SK-N-SH (cell line): Measurements from ENCODE around the gene RHBDL1. TPM values are rescaled to one million over a fixed set of nuclear protein-coding genes. Genes with fewer than 3 reads are reported as not detected.

Source experiments
- CTCF ChIA-PET: fragments of 300-600, 350-600 bp; formaldehyde crosslinking; extraction: SDS; loops from one replicate; lab custom pipeline; 2021; lab: Yijun Ruan, JAX
- POLR2A ChIA-PET: fragments of 350-600 bp; sonication (Branson Sonifier 250); formaldehyde crosslinking; extraction: SDS; loops from one replicate; lab custom pipeline; 2020; ENCODE audit warnings: antibody characterized with exemption, inconsistent platforms; lab: Yijun Ruan, JAX
- DNase-seq: peaks from one replicate; pipeline ENCODE4 v3.0.0; 2012
- H2AFZ ChIP-seq: fragments of 200-600 bp; sonication (generic); 2 replicates; pipeline ENCODE4 v1.8.1; 2016; ENCODE audit warnings: antibody characterized with exemption, mild to moderate bottlenecking, low read depth
- H3F3A ChIP-seq: fragments of 200-600 bp; sonication (generic); replicated peaks from 2 replicates; pipeline ENCODE3; 2016; ENCODE audit warnings: antibody characterized with exemption, mild to moderate bottlenecking; ENCODE audit not compliant: insufficient read depth
- H3K27ac ChIP-seq, 2 experiments: fragments of 200-500 bp in 1 of 2; fragments of 200-600 bp in 1 of 2; sonication (Bioruptor generic) in 1 of 2; sonication (generic), shearing (Covaris generic) in 1 of 2; 2 replicates each; pipeline versions ENCODE4 v1.5.1 to v1.6.1; 2014 to 2016; ENCODE audit warnings: low read depth in 2 of 2, inconsistent platforms in 1 of 2, low read length in 1 of 2, mild to moderate bottlenecking in 1 of 2, mixed read lengths in 1 of 2
- H3K27me3 ChIP-seq: fragments of 200-600 bp; sonication (generic), shearing (Covaris generic); 2 replicates; pipeline ENCODE4 v1.6.1; 2016; ENCODE audit warnings: mixed run types; ENCODE audit not compliant: insufficient read depth
- H3K36me3 ChIP-seq, 2 experiments: fragments of 200-500 bp in 1 of 2; fragments of 200-600 bp in 1 of 2; sonication (Bioruptor generic) in 1 of 2; sonication (generic) in 1 of 2; replicated peaks in 1 of 2; 2 replicates each; pipeline versions ENCODE3 to v1.5.1; 2014 to 2016; ENCODE audit warnings: low read length in 1 of 2, mild to moderate bottlenecking in 1 of 2; ENCODE audit not compliant: insufficient read depth in 2 of 2, control insufficient read depth in 1 of 2
- H3K4me1 ChIP-seq, 2 experiments: fragments of 200-500 bp in 1 of 2; fragments of 200-600 bp in 1 of 2; sonication (Bioruptor generic) in 1 of 2; sonication (generic), shearing (Covaris generic) in 1 of 2; 2 replicates each; pipeline versions ENCODE4 v1.5.1 to v1.6.1; 2014 to 2016; ENCODE audit warnings: low read depth in 1 of 2, low read length in 1 of 2, mixed run types in 1 of 2; ENCODE audit not compliant: insufficient read depth in 2 of 2, control insufficient read depth in 1 of 2
- H3K4me2 ChIP-seq: fragments of 200-600 bp; sonication (generic), shearing (Covaris generic); 2 replicates; pipeline ENCODE4 v1.6.1; 2017; ENCODE audit warnings: mixed run types
- H3K4me3 ChIP-seq, 2 experiments: fragments of 200-500 bp in 1 of 2; fragments of 200-600 bp in 1 of 2; sonication (Bioruptor generic) in 1 of 2; sonication (generic), shearing (Covaris generic) in 1 of 2; 2 replicates each; pipeline versions ENCODE4 v1.5.1 to v1.8.1; 2014 to 2016; ENCODE audit warnings: low read depth in 2 of 2, inconsistent platforms in 1 of 2, low read length in 1 of 2, mild to moderate bottlenecking in 1 of 2, mixed read lengths in 1 of 2, moderate library complexity in 1 of 2
- H3K79me2 ChIP-seq: fragments of 200-600 bp; sonication (generic); 2 replicates; pipeline ENCODE4 v1.8.1; 2017; ENCODE audit warnings: mild to moderate bottlenecking; ENCODE audit not compliant: insufficient read depth
- H3K9ac ChIP-seq: fragments of 200-600 bp; sonication (generic); 2 replicates; pipeline ENCODE4 v1.6.1; 2017; ENCODE audit warnings: mixed run types
- H3K9me2 ChIP-seq: fragments of 200-600 bp; sonication (generic); 2 replicates; pipeline ENCODE4 v1.6.1; 2017; ENCODE audit warnings: mixed run types
- H3K9me3 ChIP-seq: fragments of 200-600 bp; sonication (generic); 2 replicates; pipeline ENCODE4 v1.6.1; 2017; ENCODE audit warnings: mixed run types, mild to moderate bottlenecking, moderate library complexity
- H4K20me1 ChIP-seq: fragments of 200-600 bp; sonication (generic); 2 replicates; pipeline ENCODE4 v1.6.1; 2017; ENCODE audit warnings: mild to moderate bottlenecking, mixed run types; ENCODE audit not compliant: insufficient read depth
- CHD2 ChIP-seq: fragments of 150-350 bp; IDR thresholded peaks from 2 replicates; pipeline ENCODE4 v1.6.1; 2018; ENCODE audit warnings: low read length; ENCODE audit not compliant: partially characterized antibody
- ELF1 ChIP-seq: IDR thresholded peaks from 2 replicates; pipeline ENCODE4 v1.4.0; 2012
- FOSL2 ChIP-seq: IDR thresholded peaks from 2 replicates; pipeline ENCODE4 v1.4.0; 2012; ENCODE audit warnings: low read depth, mild to moderate bottlenecking, moderate library complexity, borderline replicate concordance
- FOXJ3 ChIP-seq: sonication (generic); formaldehyde crosslinking; IDR thresholded peaks from 2 replicates; pipeline ENCODE4 v1.5.1; 2020; ENCODE audit warnings: mild to moderate bottlenecking, missing genetic modification reagents
- GABPA ChIP-seq: IDR thresholded peaks from 2 replicates; pipeline ENCODE4 v1.4.0; 2012; ENCODE audit warnings: low read depth, mild to moderate bottlenecking
- IRF3 ChIP-seq: fragments of 150-350 bp; IDR thresholded peaks from 2 replicates; pipeline ENCODE4 v1.6.1; 2016; ENCODE audit warnings: mild to moderate bottlenecking, low read depth, low read length
- MEF2A ChIP-seq: IDR thresholded peaks from 2 replicates; pipeline ENCODE4 v1.4.0; 2012; ENCODE audit warnings: low read depth, borderline replicate concordance
- RAD21 ChIP-seq: IDR thresholded peaks from 2 replicates; pipeline ENCODE4 v1.6.1; 2012; ENCODE audit warnings: mild to moderate bottlenecking, low read length
- RCOR1 ChIP-seq: fragments of 150-350 bp; IDR thresholded peaks from 2 replicates; pipeline ENCODE4 v1.6.1; 2017; ENCODE audit warnings: antibody characterized with exemption, low read length
- RFX5 ChIP-seq: IDR thresholded peaks from 2 replicates; pipeline ENCODE4 v1.6.1; 2012; ENCODE audit warnings: mild to moderate bottlenecking, improper control_type of control experiment, low read length
- TEAD4 ChIP-seq: IDR thresholded peaks from 2 replicates; pipeline ENCODE4 v1.4.0; 2012; ENCODE audit warnings: mild to moderate bottlenecking, borderline replicate concordance; ENCODE audit not compliant: insufficient read depth
- ZBTB33 ChIP-seq: IDR thresholded peaks from 2 replicates; pipeline ENCODE4 v1.4.0; 2012; ENCODE audit warnings: low read depth, borderline replicate concordance
- WGBS: methylation state at CpG from one replicate; pipeline ENCODE4 v1.1.6; 2017; ENCODE audit warnings: low lambda C conversion rate; 5-methylcytosine and 5-hydroxymethylcytosine counted together
- polyA plus RNA-seq, 3 experiments: library from polyadenylated mRNA; depleted of rRNA; stranded (reverse); fragments of >200 nt; gene quantifications; 2 replicates each; pipeline ENCODE4 v1.2.3, GENCODE V29; 2012
- TF ChIP-seq, protein P1 (sequence below): fragments of 150-350 bp; IDR thresholded peaks from 2 replicates; pipeline ENCODE4 v1.6.1; 2017; ENCODE audit warnings: antibody characterized with exemption, low read length, low read depth, borderline replicate concordance
- TF ChIP-seq, protein P2 (sequence below): IDR thresholded peaks from 2 replicates; pipeline ENCODE4 v1.6.1; 2012; ENCODE audit warnings: mild to moderate bottlenecking, low read depth, low read length, moderate library complexity

Gene RHBDL1
- polyA plus RNA-seq, 1 of the 3 experiments (the other 2 are of a cell fraction), result 4.1 TPM

GRCh38 chr16:704047-704446, 28.6 kb downstream of the RHBDL1 start:
- CTCF ChIA-PET, result interaction anchor here (0.5 to 22.4 kb wide), 9 partner anchors 9 to 77 kb away, joined by 3 to 358 read pairs (median 4); partner anchors contain the start of genes ANTKMT, CCDC78, CIAO3 and HAGHL

More at GRCh38 chr16:704047-704446, 28.6 kb downstream of the RHBDL1 start:
- Histone ChIP-seq H3F3A (peaks cover 5% of the 10 kb centered on the region), H4K20me1 (peaks cover 56% of the 10 kb centered on the region), H3K4me3 (peak overlapping the region; percentile 78 to 82; a peak in 3 of 4 replicates), H3K27me3 (no peaks in the 10 kb centered on the region), H3K4me1 (peaks cover 4 to 20% of the 10 kb centered on the region in 2 experiments; a peak in 1 of 4 replicates), H3K27ac (peak overlapping the region in 1 of 2 experiments; percentile 11; a peak in 2 of 4 replicates), H3K36me3 (no peaks in the 10 kb centered on the region), H3K9ac (0 out of 2 replicates have a peak overlapping the region, but pooled peaks have one; percentile 85), H3K9me2 (no peaks in the 10 kb centered on the region), H3K79me2 (peaks cover 55% of the 10 kb centered on the region), H3K4me2 (peak overlapping the region; percentile 95), H3K9me3 (no peaks in the 10 kb centered on the region), H2AFZ (no peak overlapping the region)
- TF ChIP-seq, protein P1, sequence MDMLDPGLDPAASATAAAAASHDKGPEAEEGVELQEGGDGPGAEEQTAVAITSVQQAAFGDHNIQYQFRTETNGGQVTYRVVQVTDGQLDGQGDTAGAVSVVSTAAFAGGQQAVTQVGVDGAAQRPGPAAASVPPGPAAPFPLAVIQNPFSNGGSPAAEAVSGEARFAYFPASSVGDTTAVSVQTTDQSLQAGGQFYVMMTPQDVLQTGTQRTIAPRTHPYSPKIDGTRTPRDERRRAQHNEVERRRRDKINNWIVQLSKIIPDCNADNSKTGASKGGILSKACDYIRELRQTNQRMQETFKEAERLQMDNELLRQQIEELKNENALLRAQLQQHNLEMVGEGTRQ, result no peak
- TF ChIP-seq FOXJ3 (CRISPR knock-in tag), result no peak
- no peak for TF ChIP-seq RFX5
- TF ChIP-seq FOSL2, result no peak
- TF ChIP-seq RAD21, result no peak
- no peak for TF ChIP-seq GABPA
- TF ChIP-seq ZBTB33, result no peak
- TF ChIP-seq MEF2A, result no peak
- TF ChIP-seq, protein P2, sequence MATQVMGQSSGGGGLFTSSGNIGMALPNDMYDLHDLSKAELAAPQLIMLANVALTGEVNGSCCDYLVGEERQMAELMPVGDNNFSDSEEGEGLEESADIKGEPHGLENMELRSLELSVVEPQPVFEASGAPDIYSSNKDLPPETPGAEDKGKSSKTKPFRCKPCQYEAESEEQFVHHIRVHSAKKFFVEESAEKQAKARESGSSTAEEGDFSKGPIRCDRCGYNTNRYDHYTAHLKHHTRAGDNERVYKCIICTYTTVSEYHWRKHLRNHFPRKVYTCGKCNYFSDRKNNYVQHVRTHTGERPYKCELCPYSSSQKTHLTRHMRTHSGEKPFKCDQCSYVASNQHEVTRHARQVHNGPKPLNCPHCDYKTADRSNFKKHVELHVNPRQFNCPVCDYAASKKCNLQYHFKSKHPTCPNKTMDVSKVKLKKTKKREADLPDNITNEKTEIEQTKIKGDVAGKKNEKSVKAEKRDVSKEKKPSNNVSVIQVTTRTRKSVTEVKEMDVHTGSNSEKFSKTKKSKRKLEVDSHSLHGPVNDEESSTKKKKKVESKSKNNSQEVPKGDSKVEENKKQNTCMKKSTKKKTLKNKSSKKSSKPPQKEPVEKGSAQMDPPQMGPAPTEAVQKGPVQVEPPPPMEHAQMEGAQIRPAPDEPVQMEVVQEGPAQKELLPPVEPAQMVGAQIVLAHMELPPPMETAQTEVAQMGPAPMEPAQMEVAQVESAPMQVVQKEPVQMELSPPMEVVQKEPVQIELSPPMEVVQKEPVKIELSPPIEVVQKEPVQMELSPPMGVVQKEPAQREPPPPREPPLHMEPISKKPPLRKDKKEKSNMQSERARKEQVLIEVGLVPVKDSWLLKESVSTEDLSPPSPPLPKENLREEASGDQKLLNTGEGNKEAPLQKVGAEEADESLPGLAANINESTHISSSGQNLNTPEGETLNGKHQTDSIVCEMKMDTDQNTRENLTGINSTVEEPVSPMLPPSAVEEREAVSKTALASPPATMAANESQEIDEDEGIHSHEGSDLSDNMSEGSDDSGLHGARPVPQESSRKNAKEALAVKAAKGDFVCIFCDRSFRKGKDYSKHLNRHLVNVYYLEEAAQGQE, result no peak
- TF ChIP-seq ELF1, result no peak
- no peak for TF ChIP-seq TEAD4
- TF ChIP-seq RCOR1, result no peak
- no peak for TF ChIP-seq CHD2
- TF ChIP-seq IRF3, result no peak
- DNase-seq, result no peak
- WGBS, result 79% methylated on average over 6 of the region's 7 CpGs
- POLR2A ChIA-PET, result interaction anchor here (1.7 to 2.0 kb wide), 2 partner anchors 14 to 24 kb away, joined by 5 to 7 read pairs; partner anchors contain the start of gene WDR24
